HUES6 (cell line): ENCODE results near the gene TENM3.
"Not testable (repeated sequence)": the region's sequence is repeated elsewhere in the genome, so short reads cannot be mapped to it uniquely, and the experiment has no call there.

ENCODE experiments used
- H3K27ac ChIP-seq: 2 replicates; pipeline ENCODE4 v1.7.0; 2013; ENCODE audit warnings: low read depth, mild to moderate bottlenecking, low read length, inconsistent platforms
- H3K27me3 ChIP-seq: 2 replicates; pipeline ENCODE4 v1.6.1; 2013; ENCODE audit warnings: low read length; ENCODE audit not compliant: control insufficient read depth, insufficient read depth
- H3K36me3 ChIP-seq: 2 replicates; pipeline ENCODE4 v1.6.1; 2013; ENCODE audit warnings: low read length; ENCODE audit not compliant: control insufficient read depth, insufficient read depth
- H3K4me1 ChIP-seq: 2 replicates; pipeline ENCODE4 v1.6.1; 2013; ENCODE audit warnings: low read length; ENCODE audit not compliant: control insufficient read depth, insufficient read depth
- H3K4me3 ChIP-seq: 2 replicates; pipeline ENCODE4 v1.5.1; 2013; ENCODE audit warnings: low read depth, low read length
- H3K9ac ChIP-seq: one replicate; pipeline ENCODE4 v1.6.1; 2013; ENCODE audit warnings: mild to moderate bottlenecking, low read length
- H3K9me3 ChIP-seq: 2 replicates; pipeline ENCODE4 v1.6.1; 2013; ENCODE audit warnings: low read depth, low read length; ENCODE audit not compliant: control insufficient read depth, insufficient read depth

The TENM3 gene

GRCh38 chr4:182242260-182242659 lies 942 bp upstream of the TENM3 start:
- not testable (repeated sequence) for H3K9ac ChIP-seq, H3K27me3 ChIP-seq, H3K9me3 ChIP-seq, H3K4me3 ChIP-seq, H3K36me3 ChIP-seq
- Histone ChIP-seq H3K27ac (peak overlapping the region; percentile 60; the same call in 1 of the 2 replicates), H3K4me1 (peaks cover 56% of the 10 kb centered on the region)

DNA sequence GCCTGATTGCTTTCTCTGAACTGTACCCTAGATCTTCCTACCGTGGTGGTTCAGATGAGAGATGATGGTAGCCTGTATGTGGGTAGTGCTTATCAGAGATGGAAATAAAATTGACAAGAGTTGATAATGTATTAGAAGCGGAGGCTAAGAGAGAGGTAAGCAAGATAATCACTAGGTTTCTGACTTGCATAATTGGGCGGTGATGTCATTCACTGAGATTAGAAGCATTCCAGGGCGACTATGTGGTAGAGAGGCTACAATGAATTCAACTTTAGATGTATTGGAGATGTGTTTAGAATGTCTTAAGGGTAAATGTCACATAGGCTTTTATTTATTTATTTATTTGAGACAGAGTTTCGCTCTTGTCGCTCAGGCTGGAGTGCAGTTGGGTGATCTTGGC lies 415 bp upstream of the TENM3 start:
- Histone ChIP-seq H3K9ac (no peak overlapping the region), H3K36me3 (no peaks in the 10 kb centered on the region), H3K27ac (peak overlapping the region; percentile 60; the same call in 1 of the 2 replicates), H3K4me1 (peaks cover 53% of the 10 kb centered on the region), H3K9me3 (no peaks in the 10 kb centered on the region), H3K27me3 (no peaks in the 10 kb centered on the region), H3K4me3 (no peak overlapping the region)

DNA sequence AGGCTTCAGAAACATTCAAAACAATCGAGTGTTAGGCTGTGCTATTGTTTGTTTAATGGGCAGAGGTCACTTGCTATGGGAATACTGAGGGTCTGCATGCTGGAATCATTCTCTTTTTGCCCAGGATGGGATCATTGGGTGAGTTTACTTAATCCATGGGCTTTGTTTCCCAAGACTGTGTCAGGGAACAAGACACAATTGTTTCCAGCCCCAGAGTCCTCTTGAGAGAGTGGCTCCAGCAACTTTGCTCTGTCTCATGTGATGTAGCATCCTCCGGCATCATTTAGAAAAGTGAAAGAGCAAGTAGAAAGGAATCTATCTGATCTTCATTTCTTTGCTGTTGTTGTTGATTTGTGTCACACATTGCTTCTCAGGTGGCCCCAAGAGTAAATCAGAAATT lies 1.8 kb downstream of the TENM3 start:
- H3K27me3 ChIP-seq = no peaks in the 10 kb centered on the region
- no peak overlapping the region for H3K27ac ChIP-seq
- no peak overlapping the region for H3K9ac ChIP-seq
- H3K9me3 ChIP-seq = peaks cover 8% of the 10 kb centered on the region; the same call in 1 of the 2 replicates
- H3K36me3 ChIP-seq = no peaks in the 10 kb centered on the region
- peaks cover 36% of the 10 kb centered on the region for H3K4me1 ChIP-seq
- no peak overlapping the region for H3K4me3 ChIP-seq

DNA sequence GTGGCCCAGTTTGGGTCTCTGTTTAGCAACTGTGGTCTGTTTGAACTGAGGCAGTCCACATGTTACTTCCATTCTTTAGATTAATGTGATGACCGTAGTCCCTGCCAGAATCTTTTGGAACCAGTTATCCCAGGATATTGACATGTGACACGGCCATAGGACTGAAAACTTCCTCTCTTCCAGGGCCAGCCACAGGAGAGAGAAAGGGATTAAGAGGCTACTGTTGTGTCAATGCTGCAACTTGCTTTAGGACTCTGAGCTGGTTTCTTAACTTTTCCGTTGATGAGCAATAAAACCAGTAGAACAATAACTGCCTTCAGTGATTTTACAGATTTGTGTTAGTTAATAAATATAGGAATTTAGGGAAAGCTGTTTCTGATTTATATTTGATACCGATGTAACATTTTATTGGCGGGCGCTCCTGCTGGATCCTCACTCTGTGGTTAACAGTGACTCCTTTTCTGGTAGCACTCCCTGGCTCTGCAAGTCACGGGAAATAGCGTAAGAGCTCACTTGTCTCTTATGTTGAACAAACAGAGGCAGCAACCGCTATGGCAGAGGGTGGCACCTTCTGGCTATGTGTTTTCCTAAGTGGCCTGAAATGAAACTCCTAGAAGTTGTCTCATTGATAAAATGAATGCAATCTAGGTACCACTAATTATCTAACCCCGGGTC lies 2.5 kb downstream of the TENM3 start:
- no peak overlapping the region for H3K4me3 ChIP-seq
- no peaks in the 10 kb centered on the region for H3K27me3 ChIP-seq
- H3K36me3 ChIP-seq = no peaks in the 10 kb centered on the region
- H3K9me3 ChIP-seq = peaks cover 8% of the 10 kb centered on the region; the same call in 1 of the 2 replicates
- H3K27ac ChIP-seq = no peak overlapping the region
- peaks cover 29% of the 10 kb centered on the region for H3K4me1 ChIP-seq
- peak overlapping the region; percentile 11 for H3K9ac ChIP-seq

GRCh38 chr4:182246401-182247205 lies 3.4 kb downstream of the TENM3 start:
- Histone ChIP-seq H3K27me3 (no peaks in the 10 kb centered on the region), H3K27ac (no peak overlapping the region), H3K36me3 (no peaks in the 10 kb centered on the region), H3K4me3 (no peak overlapping the region), H3K9ac (no peak overlapping the region), H3K9me3 (peaks cover 8% of the 10 kb centered on the region; the same call in 1 of the 2 replicates), H3K4me1 (peaks cover 27% of the 10 kb centered on the region)

DNA sequence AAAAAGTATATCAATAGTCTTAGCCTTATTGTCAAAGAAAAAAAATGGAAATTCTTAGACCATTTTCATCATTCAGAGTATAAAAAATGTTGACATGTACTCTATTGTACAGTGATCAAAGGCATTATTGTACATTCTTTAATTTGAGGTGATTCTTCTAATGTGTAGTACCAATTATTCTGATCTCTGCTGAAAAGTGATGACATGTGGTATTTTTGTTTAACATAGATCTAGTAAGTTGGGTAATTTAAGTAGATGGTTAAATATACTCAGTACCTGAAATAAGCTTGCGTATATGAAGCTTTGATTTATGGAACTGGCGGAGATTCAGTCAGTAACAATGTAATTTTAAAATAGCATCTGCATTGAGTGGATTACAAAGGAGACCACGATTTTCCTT lies 5.1 kb downstream of the TENM3 start:
- Histone ChIP-seq H3K4me3 (no peak overlapping the region), H3K4me1 (peaks cover 21% of the 10 kb centered on the region), H3K9ac (no peak overlapping the region), H3K9me3 (peaks cover 8% of the 10 kb centered on the region; the same call in 1 of the 2 replicates), H3K27me3 (no peaks in the 10 kb centered on the region), H3K27ac (no peak overlapping the region), H3K36me3 (no peaks in the 10 kb centered on the region)

DNA sequence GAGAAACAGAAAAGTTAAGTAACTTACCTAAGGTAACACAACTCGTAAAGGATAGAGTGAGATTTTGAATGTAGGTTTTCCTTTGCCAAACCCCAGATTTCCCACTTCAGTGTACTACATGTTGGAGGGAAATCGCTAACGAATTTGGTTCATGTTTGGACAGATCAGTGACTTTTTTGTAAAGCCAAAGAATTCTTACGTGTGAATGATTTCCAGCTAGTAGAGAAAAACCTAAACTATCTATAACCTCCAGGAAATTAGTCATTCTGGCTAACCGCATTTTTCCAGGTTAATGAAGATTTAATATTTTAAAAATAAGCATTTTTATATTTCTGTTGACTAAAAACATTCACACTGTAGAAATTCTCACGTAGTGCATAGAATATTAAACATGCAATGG lies 7.2 kb downstream of the TENM3 start:
- Histone ChIP-seq H3K4me1 (peaks cover 36% of the 10 kb centered on the region), H3K36me3 (no peaks in the 10 kb centered on the region), H3K27ac (no peak overlapping the region), H3K4me3 (no peak overlapping the region), H3K27me3 (no peaks in the 10 kb centered on the region), H3K9ac (no peak overlapping the region), H3K9me3 (peaks cover 8% of the 10 kb centered on the region; the same call in 1 of the 2 replicates)

DNA sequence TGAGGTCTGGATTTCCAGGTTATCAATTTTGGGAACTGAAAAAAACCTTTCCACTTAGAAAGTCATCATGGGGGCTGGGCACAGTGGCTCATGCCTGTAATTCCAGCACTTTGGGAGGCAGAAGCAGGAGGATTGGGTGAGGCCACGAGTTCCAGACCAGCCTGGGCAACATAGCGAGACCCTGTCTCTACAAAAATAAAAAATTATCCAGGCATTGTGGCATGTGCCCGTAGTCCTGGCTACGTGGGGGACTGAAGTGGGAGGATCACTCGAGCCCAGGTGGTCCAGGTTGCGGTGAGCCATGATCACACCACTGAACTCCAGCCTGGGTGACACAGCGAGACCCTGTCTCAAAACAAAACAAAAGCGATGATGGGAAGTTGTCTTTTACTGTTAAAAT lies 7.9 kb downstream of the TENM3 start:
- peaks cover 36% of the 10 kb centered on the region for H3K4me1 ChIP-seq
- H3K4me3 ChIP-seq = no peak overlapping the region
- no peaks in the 10 kb centered on the region for H3K27me3 ChIP-seq
- H3K9ac ChIP-seq = no peak overlapping the region
- no peaks in the 10 kb centered on the region for H3K36me3 ChIP-seq
- H3K9me3 ChIP-seq = peaks cover 8% of the 10 kb centered on the region; the same call in 1 of the 2 replicates
- no peak overlapping the region for H3K27ac ChIP-seq

- H3K4me1 ChIP-seq = peaks cover 35% of the 10 kb centered on the region
- H3K27me3 ChIP-seq = no peaks in the 10 kb centered on the region
- H3K9me3 ChIP-seq = peaks cover 8% of the 10 kb centered on the region; the same call in 1 of the 2 replicates
- no peak overlapping the region for H3K4me3 ChIP-seq
- H3K9ac ChIP-seq = no peak overlapping the region
- no peak overlapping the region for H3K27ac ChIP-seq
- no peaks in the 10 kb centered on the region for H3K36me3 ChIP-seq
Observed at GRCh38 chr4:182252220-182252619, 9.0 kb downstream of the TENM3 start.

GRCh38 chr4:182254026-182254780 lies 11.0 kb downstream of the TENM3 start:
- H3K36me3 ChIP-seq = no peaks in the 10 kb centered on the region
- no peak overlapping the region for H3K9ac ChIP-seq
- peaks cover 5% of the 10 kb centered on the region; the same call in 1 of the 2 replicates for H3K9me3 ChIP-seq
- H3K27ac ChIP-seq = peak overlapping the region; percentile 66; the same call in 1 of the 2 replicates
- no peak overlapping the region for H3K4me3 ChIP-seq
- peaks cover 48% of the 10 kb centered on the region for H3K4me1 ChIP-seq
- no peaks in the 10 kb centered on the region for H3K27me3 ChIP-seq
